ENCODE measurements around the gene SLC14A1.

The SLC14A1 gene

DNA sequence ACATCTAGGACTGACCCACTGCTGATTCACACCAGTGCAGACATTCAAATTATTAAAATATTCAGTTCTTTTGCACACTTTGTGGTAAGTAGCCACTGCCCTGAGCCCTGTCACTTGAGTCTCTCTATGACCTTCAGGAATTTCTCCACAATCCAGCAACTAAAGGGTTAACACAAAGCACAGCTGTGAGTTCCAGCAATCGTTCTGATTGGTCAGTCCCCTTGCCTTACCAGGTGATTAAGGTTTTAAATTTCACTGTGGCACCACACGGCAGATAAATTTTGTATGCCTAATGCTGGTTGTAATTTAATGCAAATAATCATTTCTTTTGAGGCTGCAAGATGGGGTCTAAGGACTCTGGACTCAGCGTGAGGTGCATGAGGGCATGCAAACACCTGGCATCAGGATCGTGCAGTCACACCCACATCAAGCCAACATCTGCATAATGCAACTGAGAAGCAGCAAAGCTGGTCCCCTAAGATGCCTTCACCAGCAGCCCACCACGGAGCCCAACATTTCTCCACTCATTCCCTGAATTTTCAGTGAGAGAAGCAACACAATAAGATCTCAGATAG lies 36.6 kb downstream of the SLC14A1 start:
- H3K4me3 ChIP-seq (ENCODE audit: low read length) = no peak overlapping the region
- no peak for TF ChIP-seq ZNF274 (IDR thresholded peaks at IDR 0.05; ENCODE audit: low read depth, low read length)

DNA sequence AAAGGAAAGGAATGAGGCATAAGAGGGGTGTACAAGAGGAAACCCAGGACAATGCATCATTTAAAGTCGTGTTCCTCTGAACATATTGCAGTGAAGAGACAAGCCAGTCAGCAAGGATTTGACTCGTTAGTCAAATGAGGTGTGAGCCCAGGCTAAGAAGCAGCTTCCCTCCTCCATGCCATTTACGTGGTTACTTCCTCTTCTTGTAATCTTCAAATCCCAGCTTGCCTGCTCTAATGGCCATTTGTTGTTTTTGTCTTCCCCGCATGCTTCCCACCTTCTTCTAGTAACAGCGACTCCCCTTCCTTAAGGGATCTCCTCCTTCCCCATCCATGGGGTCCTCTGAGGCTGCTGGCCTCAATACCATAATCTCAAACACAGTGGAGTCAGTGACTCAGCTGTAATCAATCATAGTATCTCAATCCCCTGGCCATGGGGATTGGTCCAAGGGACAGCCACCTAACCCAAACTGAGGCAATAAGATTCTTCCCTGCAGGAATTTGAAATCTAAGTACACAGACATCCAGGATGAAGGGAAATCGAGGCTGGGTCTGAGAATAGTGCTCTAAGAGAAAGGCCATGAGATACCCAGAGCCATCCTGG lies 37.6 kb downstream of the SLC14A1 start:
- no peak for TF ChIP-seq ZNF274 (IDR thresholded peaks at IDR 0.05; ENCODE audit: low read depth, low read length)
- no peak overlapping the region for H3K4me3 ChIP-seq (ENCODE audit: low read length)

DNA sequence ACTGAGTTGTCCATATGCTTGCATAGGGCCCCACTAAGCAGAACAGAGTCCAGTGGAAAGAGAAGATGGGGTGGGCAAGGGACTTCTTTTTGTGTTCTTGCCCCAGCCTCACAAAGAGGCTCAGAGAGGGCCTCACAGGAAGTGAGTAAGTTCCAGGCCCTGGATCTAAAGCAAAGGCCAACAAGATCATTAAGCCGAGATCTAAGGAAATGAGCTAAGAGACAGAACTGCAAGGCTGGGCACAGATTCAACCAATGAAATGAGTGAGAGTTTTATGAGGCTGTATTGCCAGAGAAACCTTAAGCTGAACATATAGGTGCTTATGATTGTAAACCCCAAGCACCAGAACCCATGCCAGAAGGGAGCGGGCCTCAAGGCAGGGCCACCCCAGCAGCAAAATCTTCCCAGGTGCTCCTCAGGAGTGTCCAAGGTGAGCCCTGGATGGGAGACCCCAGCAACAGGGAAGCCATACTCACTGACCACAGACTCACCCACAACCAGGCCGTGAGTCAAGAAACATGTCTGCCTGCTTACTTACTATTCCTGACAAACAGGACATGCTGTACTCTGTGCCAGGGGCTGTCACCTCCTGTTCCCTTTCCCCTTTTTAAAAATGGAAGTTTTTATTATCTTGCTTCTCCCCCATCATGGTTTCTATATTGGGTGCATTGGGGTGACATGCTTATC lies 40.2 kb downstream of the SLC14A1 start:
- no peak for TF ChIP-seq ZNF274 (IDR thresholded peaks at IDR 0.05; ENCODE audit: low read depth, low read length)
- no peak overlapping the region for H3K4me3 ChIP-seq (ENCODE audit: low read length)

DNA sequence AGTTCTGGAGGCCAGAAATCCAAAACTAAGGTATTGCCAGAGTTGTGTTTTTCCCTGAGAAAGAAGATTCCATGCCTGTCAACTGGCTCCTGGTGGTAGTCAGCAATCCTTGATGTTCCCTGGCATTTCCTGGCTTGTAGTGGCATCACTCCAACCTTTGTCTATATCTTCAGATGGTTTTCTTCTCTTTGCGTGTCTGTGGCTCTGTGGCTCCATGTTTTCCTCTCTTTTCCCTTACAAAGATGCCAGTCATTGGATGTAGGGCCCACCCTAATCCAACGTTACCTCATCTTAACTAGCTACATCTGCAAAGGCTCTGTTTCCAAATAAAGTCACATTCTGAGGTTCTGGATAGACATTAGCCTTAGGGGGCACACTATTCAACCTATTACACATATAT lies 41.8 kb downstream of the SLC14A1 start:
- TF ChIP-seq ZNF274 (IDR thresholded peaks at IDR 0.05; ENCODE audit: low read depth, low read length) = no peak
- no peak overlapping the region for H3K4me3 ChIP-seq (ENCODE audit: low read length)

DNA sequence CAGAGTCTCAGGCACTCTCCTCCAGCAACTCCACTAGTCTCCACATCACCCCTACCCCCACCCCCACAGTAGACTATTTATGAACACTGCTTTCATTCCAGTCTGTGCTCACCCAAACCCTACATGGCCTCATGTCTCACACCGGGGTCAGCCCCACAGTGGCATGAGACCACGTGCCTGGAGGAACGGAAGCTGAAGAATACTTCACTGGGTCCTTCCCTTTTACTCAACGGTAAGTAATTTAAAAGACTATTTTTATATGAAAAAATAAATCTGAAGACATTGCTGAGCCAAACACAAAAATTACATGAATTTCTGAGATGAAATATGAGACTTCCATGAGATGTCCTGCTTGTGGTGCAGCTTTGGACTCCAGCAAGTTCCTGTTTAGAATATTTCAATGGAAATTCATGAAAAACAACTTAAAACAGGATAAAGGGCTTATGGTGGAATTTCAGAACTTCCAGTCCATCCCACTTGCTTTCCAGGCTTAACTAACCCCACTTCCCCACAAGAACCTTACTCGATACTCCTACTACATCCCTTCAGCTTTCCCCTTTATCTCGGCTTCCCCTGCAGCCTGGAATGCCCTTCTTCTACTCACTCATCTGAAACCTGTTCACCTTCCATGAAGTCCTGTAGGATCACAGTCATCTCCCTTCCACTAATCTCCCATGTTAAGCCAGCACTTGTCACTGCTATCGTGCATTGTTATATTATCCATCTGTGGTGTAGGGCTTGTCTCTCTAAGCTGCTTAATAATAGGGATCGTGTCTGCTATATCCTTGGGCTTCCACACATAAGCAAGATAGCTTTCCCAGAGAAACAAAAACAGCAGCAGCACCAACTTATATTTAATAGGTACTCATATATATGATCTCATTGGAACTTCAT lies 47.9 kb downstream of the SLC14A1 start:
- no peak overlapping the region for H3K4me3 ChIP-seq (ENCODE audit: low read length)
- TF ChIP-seq ZNF274 (IDR thresholded peaks at IDR 0.05; ENCODE audit: low read depth, low read length) = no peak

DNA sequence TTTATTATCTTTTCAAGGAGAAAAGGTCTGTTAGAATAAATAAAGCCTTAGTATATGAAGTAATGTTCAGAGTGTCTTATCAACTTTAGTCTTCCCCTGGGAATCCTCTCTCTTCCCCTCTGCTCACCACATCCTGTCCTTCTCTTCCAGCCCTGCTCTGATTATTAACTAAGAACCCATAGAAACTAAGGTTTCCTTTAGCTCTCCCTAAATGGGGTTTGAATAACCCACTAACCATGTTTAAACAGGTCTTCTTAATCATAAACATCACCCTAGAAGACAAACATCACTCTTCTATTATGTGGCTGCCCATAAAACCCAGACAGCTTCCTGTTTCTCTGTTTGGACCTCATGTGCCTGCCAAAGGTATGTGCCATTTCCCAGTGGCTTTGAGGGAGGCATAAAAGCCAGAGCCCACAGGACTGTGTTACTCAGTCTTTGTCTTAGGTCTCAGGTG lies 50.1 kb downstream of the SLC14A1 start:
- H3K4me3 ChIP-seq (ENCODE audit: low read length) = peak overlapping the region; percentile 13; the same call in 1 of the 2 replicates
- TF ChIP-seq ZNF274 (IDR thresholded peaks at IDR 0.05; ENCODE audit: low read depth, low read length) = no peak

DNA sequence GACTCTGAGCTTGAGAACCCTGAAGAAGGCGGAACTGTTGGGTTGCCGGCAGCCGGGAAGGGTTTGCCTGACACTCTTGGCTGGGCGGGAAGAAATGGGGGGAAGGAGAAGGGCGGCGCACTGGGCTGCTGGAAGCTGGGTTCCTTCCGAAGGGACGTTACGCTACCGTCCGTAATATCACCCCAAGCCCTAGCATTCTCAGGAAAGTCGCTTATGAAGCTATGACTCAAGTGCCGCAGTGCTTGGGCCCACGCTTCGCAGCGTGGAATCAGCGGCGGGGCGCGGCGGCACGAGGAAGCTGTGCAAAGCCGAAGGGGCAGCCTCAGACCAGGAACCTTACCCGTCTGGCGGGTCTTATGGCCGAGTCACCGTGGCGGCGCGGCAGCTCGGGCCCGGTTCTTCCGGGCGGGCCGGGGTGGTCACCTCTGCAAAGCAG lies 51.3 kb downstream of the SLC14A1 start:
- TF ChIP-seq ZNF274 (IDR thresholded peaks at IDR 0.05; ENCODE audit: low read depth, low read length) = no peak
- peak overlapping the region; percentile 55; the same call in 1 of the 2 replicates for H3K4me3 ChIP-seq (ENCODE audit: low read length)

DNA sequence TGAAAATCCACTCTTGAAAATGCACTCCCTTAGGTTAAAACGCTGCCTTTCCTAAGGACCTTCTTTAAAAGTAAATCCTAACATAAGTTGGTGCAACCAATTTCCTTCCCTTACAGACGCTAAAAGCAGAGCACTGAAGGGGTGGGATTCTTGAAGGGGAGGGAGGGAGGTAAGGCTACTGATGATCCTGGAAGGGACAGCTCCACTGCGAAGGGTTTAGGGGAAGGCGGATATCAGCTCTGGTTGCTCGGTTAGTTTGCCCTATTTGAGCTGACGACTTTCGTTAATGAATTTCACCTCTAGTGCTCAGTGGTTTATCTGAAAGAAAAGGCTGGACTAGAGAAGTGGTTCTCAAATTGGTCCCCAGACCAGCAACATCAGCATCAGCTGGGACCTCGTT lies 51.8 kb downstream of the SLC14A1 start:
- peak overlapping the region; percentile 55; the same call in 1 of the 2 replicates for H3K4me3 ChIP-seq (ENCODE audit: low read length)
- no peak for TF ChIP-seq ZNF274 (IDR thresholded peaks at IDR 0.05; ENCODE audit: low read depth, low read length)

DNA sequence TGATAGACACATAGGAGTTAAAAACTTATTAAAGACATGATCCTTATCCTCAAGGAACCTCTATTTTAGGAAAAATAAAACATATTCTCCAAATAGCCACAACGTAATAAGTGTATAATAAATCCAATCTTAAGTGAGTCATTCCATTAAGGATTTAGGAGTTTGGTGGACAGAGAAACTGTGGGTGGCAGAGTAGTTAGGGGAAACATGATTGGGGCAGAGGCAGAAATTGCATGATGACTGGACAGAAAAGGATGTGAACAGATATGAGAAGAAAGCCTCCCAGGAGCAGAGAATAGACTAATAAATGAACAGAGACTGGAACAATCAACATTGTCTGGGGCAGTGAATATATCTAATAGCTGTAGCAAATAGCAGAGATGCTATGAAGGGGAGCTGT lies 53.4 kb downstream of the SLC14A1 start:
- no peak for TF ChIP-seq ZNF274 (IDR thresholded peaks at IDR 0.05; ENCODE audit: low read depth, low read length)
- no peak overlapping the region for H3K4me3 ChIP-seq (ENCODE audit: low read length)

DNA sequence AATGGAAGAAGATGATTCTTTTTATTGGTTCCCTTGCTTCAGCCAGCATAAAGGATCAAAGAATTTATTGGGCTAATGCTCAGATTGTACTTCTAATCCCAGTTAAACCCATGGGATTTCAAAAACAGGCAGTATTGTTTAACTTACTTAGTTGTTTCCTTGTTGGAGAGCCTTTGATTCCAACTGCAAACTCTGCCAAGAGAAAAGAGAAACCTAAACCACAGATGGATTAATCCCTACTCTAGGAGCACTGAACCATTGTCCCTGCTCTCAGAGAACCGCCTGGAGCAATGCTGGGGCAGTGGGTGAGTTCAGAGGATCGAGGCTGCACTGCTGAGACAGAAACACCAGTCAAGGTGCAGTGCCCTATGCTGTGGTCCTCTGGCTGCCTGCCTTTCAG lies 56.6 kb downstream of the SLC14A1 start:
- no peak overlapping the region for H3K4me3 ChIP-seq (ENCODE audit: low read length)
- TF ChIP-seq ZNF274 (IDR thresholded peaks at IDR 0.05; ENCODE audit: low read depth, low read length) = no peak

DNA sequence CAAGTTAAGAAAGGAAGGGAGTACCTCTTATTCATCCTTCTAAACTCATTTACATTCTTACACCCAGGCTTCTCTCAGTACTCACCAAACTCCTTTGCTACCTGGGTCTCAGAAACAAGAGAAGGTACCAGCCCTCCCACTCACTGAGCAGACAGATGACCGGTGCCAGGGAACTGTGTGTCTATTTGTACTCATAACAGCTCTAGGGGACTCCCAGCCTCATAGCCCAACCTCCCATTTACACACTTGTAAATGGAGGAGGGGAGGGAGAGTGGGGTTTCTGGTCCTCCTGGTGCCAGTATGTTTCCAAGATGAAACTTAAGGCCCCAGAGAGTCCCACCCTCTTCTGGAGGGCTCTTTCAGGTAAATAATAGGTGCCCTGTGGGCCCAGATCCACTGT lies 58.7 kb downstream of the SLC14A1 start:
- no peak overlapping the region for H3K4me3 ChIP-seq (ENCODE audit: low read length)
- TF ChIP-seq ZNF274 (IDR thresholded peaks at IDR 0.05; ENCODE audit: low read depth, low read length) = no peak

DNA sequence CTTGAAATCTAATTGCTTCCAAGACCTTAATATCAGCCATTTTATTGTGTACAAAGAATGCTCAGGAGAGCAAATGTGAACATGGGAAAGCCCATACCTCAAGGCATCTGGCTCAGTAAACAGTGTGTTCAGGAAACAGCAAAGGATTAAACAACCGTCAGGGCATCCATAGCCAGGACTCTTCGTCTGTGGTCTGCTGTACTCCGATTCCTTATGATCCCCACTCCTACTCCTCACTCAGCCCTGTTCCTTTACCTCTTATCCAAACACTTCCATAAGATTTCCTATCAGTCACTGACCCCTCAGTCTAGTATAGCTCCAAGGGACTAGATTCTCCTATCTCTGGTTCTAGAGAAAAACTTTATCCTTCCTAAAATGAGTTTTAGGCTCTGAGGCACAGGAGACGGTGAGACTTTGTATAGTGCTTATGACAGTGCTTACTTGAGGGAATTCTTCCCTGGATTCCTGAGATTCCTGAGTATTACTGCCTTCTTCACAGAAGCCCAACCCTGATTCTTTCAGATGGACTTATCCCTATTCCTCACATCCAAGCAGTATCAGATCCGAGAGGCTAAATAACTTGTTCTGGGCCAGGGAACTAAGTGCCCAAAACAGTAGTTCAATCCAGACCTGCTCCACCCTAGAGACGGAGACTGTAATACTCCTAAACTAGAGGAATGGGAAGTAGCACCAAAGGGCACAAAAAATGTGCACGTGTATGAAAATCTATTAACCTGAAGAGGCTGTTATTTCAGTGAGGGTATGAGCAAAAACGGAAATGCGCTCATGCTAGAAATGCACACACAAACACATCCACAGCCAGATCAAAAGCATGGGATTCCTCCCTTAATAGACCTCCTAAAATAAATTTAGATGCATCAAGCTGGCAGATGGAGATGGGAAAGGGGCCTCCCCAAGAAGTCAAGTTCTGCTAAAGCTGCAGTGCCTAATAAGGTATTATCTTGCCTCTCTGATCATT lies 59.4 kb downstream of the SLC14A1 start:
- TF ChIP-seq ZNF274 (IDR thresholded peaks at IDR 0.05; ENCODE audit: low read depth, low read length) = no peak

DNA sequence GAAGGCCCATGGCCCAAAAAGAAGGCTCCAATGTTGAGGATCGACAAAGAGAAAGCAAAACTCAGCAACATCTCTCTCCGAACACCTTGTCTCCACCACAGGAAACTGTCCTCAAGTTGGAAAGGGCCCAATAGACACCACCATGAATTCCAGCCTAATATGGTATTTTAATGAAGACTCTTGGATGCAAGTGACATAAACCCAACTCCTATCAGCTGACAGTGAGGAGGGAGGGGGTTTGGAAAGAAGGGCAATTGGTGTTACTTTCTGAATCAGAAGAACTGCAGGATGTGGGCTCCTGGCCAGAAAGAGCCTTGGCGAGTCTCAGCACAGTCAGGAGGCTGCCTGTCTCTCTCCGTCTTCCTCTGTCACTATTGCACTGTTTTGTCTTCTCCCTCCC lies 61.2 kb downstream of the SLC14A1 start:
- TF ChIP-seq ZNF274 (IDR thresholded peaks at IDR 0.05; ENCODE audit: low read depth, low read length) = no peak
- H3K4me3 ChIP-seq (ENCODE audit: low read length) = no peak overlapping the region

More for the DNA sequence above, 59.4 kb downstream of the SLC14A1 start:
- H3K4me3 ChIP-seq (ENCODE audit: low read length) = no peak overlapping the region

All from GM08714 (cell line).